HepG2 (cell line): ENCODE data around the gene CERS4. TPM values are rescaled to one million over a fixed set of nuclear protein-coding genes. Genes with fewer than 3 reads are reported as not detected.
A peak's percentile ranks its signal among the peaks of the same experiment; 100 is the strongest.

Source experiments
- ATAC-seq: fragments of 200-7000 bp; cut with Tn5 transposase; 3 replicates; pipeline ENCODE4 v1.9.1; 2020; ENCODE audit warnings: mild to moderate bottlenecking, moderate library complexity
- BruUV-seq: library from RNA; stranded (reverse); fragments of 400-500 nt; replicated peaks from 2 replicates; lab custom pipeline; 2021; lab: Mats Ljungman, UMichigan
- CTCF ChIA-PET: fragments of 300-600 bp; formaldehyde crosslinking; extraction: SDS; loops from one replicate; lab custom pipeline; 2021; ENCODE audit warnings: low total read pairs, inconsistent platforms, low intra/inter-chr PET ratio; lab: Yijun Ruan, JAX
- POLR2A ChIA-PET: fragments of 350-600 bp; sonication (Branson Sonifier 250); formaldehyde crosslinking; loops from one replicate; lab custom pipeline; 2020; ENCODE audit warnings: antibody characterized with exemption, inconsistent platforms; lab: Yijun Ruan, JAX
- DNase-seq: peaks from one replicate; pipeline ENCODE4 v3.0.0-alpha.2; 2015; ENCODE audit warnings: low spot score
- FAIRE-seq: peaks from 3 replicates; lab custom pipeline; 2011; peaks lifted over from hg19 to GRCh38; lab: Jason Lieb, UNC
- H2AFZ ChIP-seq: one replicate; pipeline ENCODE4 v1.6.1; 2011; ENCODE audit warnings: low read length, inconsistent platforms
- H3K27ac ChIP-seq: fragments of 300-600 bp; 3 replicates; pipeline ENCODE4 v1.8.0; 2011; ENCODE audit warnings: mixed run types, mild to moderate bottlenecking, mixed read lengths, low read length, inconsistent platforms; ENCODE audit not compliant: insufficient read depth; ENCODE audit errors: extremely low read length
- H3K27me3 ChIP-seq, 2 experiments: fragments of 200-600 bp in 1 of 2; 2 replicates in 1 of 2; 3 replicates in 1 of 2; pipeline versions ENCODE4 v1.6.0 to v1.8.0; 2011; ENCODE audit warnings: low read length in 2 of 2, mild to moderate bottlenecking in 2 of 2, moderate library complexity in 2 of 2, inconsistent platforms in 1 of 2; ENCODE audit not compliant: insufficient read depth in 2 of 2, control insufficient read depth in 1 of 2
- H3K36me3 ChIP-seq, 2 experiments: fragments of 200-600 bp in 1 of 2; replicated peaks in 1 of 2; 2 replicates in 1 of 2; 3 replicates in 1 of 2; pipeline versions ENCODE4 v1.5.1 to v1.8.0; 2011; ENCODE audit warnings: low read length in 2 of 2, inconsistent platforms in 1 of 2; ENCODE audit not compliant: insufficient read depth in 2 of 2, control insufficient read depth in 1 of 2
- H3K4me1 ChIP-seq: 2 replicates; pipeline ENCODE4 v1.5.1; 2012; ENCODE audit warnings: low read length, inconsistent platforms; ENCODE audit not compliant: insufficient read depth
- H3K4me2 ChIP-seq: 2 replicates; pipeline ENCODE4 v1.6.0; 2011; ENCODE audit warnings: low read depth, low read length, inconsistent platforms
- H3K4me3 ChIP-seq, 3 experiments: fragments of 200-600 bp in 1 of 3; sonication (generic), shearing (Covaris generic) in 1 of 3; replicated peaks in 1 of 3; 2 replicates each; pipeline ENCODE4 v1.5.1; 2011 to 2016; ENCODE audit warnings: low read length in 3 of 3, inconsistent platforms in 2 of 3, low read depth in 2 of 3, mild to moderate bottlenecking in 2 of 3, control low read depth in 1 of 3, mixed read lengths in 1 of 3; ENCODE audit not compliant: insufficient read depth in 1 of 3
- H3K79me2 ChIP-seq: one replicate; pipeline ENCODE4 v1.6.1; 2011; ENCODE audit warnings: low read length, inconsistent platforms; ENCODE audit not compliant: insufficient read depth
- H3K9ac ChIP-seq: 2 replicates; pipeline ENCODE4 v1.6.0; 2011; ENCODE audit warnings: mild to moderate bottlenecking, low read depth, low read length, inconsistent platforms; ENCODE audit not compliant: insufficient read depth
- H3K9me3 ChIP-seq: 2 replicates; pipeline ENCODE4 v1.5.1; 2012; ENCODE audit warnings: mild to moderate bottlenecking, low read length
- H4K20me1 ChIP-seq: 2 replicates; pipeline ENCODE4 v1.6.0; 2011; ENCODE audit warnings: inconsistent platforms, mild to moderate bottlenecking, low read length, moderate library complexity; ENCODE audit not compliant: insufficient read depth
- ATF7 ChIP-seq, 2 experiments: fragments of 450-650 bp in 1 of 2; sonication (generic) in 1 of 2; formaldehyde crosslinking in 1 of 2; IDR thresholded peaks; 2 replicates each; pipeline versions ENCODE4 v1.4.0 to v1.6.1; 2016 to 2020; ENCODE audit warnings: antibody characterized with exemption in 1 of 2, mild to moderate bottlenecking in 1 of 2, missing genetic modification reagents in 1 of 2
- GTF2F1 ChIP-seq: fragments of 150-350 bp; IDR thresholded peaks from 2 replicates; pipeline ENCODE4 v1.6.1; 2014; ENCODE audit warnings: low read length
- MIXL1 ChIP-seq: IDR thresholded peaks from 2 replicates; pipeline ENCODE4 v1.6.1; 2016
- MYC ChIP-seq: sonication (generic); formaldehyde crosslinking; IDR thresholded peaks from 2 replicates; pipeline ENCODE4 v1.9.0; 2021; ENCODE audit warnings: missing genetic modification reagents, borderline replicate concordance
- PITX1 ChIP-seq: sonication (generic); formaldehyde crosslinking; IDR thresholded peaks from 2 replicates; pipeline ENCODE4 v1.5.1; 2020; ENCODE audit warnings: mild to moderate bottlenecking, missing genetic modification reagents
- SSRP1 ChIP-seq: IDR thresholded peaks from 2 replicates; pipeline ENCODE4 v1.6.1; 2016; ENCODE audit warnings: control low read depth
- TP53 ChIP-seq: sonication (generic); formaldehyde crosslinking; conservative IDR thresholded peaks from 2 replicates; pipeline ENCODE4 v1.4.0; 2020; ENCODE audit warnings: missing genetic modification reagents
- ZBTB7A ChIP-seq: sonication (generic); formaldehyde crosslinking; IDR thresholded peaks from 2 replicates; pipeline ENCODE4 v1.8.0; 2022; ENCODE audit warnings: mild to moderate bottlenecking, missing genetic modification reagents
- ZBTB7B ChIP-seq: sonication (generic); formaldehyde crosslinking; IDR thresholded peaks from 2 replicates; pipeline ENCODE4 v1.4.0; 2020; ENCODE audit warnings: missing genetic modification reagents
- ZMYM2 ChIP-seq: sonication (generic); formaldehyde crosslinking; IDR thresholded peaks from 2 replicates; pipeline ENCODE4 v1.8.0; 2022; ENCODE audit warnings: mild to moderate bottlenecking, missing genetic modification reagents
- ZNF12 ChIP-seq: sonication (generic); formaldehyde crosslinking; IDR thresholded peaks from 2 replicates; pipeline ENCODE4 v1.5.0; 2020; ENCODE audit warnings: missing genetic modification reagents
- ZNF451 ChIP-seq: sonication (generic); formaldehyde crosslinking; IDR thresholded peaks from 2 replicates; pipeline ENCODE4 v1.5.0; 2020; ENCODE audit warnings: mild to moderate bottlenecking, missing genetic modification reagents
- ZNF558 ChIP-seq: sonication (generic); formaldehyde crosslinking; IDR thresholded peaks from 2 replicates; pipeline ENCODE4 v1.9.0; 2022; ENCODE audit warnings: mild to moderate bottlenecking, missing genetic modification reagents, borderline replicate concordance
- ZNF83 ChIP-seq: sonication (generic); formaldehyde crosslinking; IDR thresholded peaks from 2 replicates; pipeline ENCODE4 v1.4.0; 2020; ENCODE audit warnings: missing genetic modification reagents, mild to moderate bottlenecking, borderline replicate concordance
- WGBS: methylation state at CpG from one replicate; pipeline ENCODE4 v1.1.6; 2017; ENCODE audit warnings: low lambda C conversion rate; 5-methylcytosine and 5-hydroxymethylcytosine counted together
- in situ Hi-C: cut with HindIII; loops from 2 replicates; pipeline ENCODE4 v1.10.0; 2017; ENCODE audit warnings: low pct_unique_long_range_greater_than_20kb; ENCODE audit not compliant: extremely low pct_ligation_motif_present
- intact Hi-C: fragments of 100-400 bp; cut with micrococcal nuclease; formaldehyde crosslinking; loops from one replicate; pipeline ENCODE4 v1.10.0; 2022; ENCODE audit not compliant: unreplicated experiment
- polyA plus RNA-seq, 8 experiments: library from polyadenylated mRNA; depleted of rRNA in 3 of 8; stranded (reverse) in 7 of 8; unstranded in 1 of 8; fragments of >200 nt; fragmentation: Illumina TruSeq in 4 of 8; extraction: Trizol in 4 of 8; gene quantifications; 2 replicates each; pipeline versions ENCODE4 v1.2.1 to v1.2.3, GENCODE V29; 2011 to 2016; ENCODE audit warnings: low read depth in 4 of 8, missing spikeins in 1 of 8, mixed read lengths in 1 of 8; ENCODE audit not compliant: insufficient read depth in 1 of 8
- total RNA-seq, 5 experiments: library from RNA; depleted of rRNA; stranded (reverse); fragments of >200 nt; fragmentation: Illumina TruSeq; extraction: Trizol; gene quantifications; 2 replicates each; pipeline ENCODE4 v1.2.3, GENCODE V29; 2016; ENCODE audit warnings: low read depth in 1 of 5
- TF ChIP-seq, protein P1 (sequence below): IDR thresholded peaks from 2 replicates; pipeline ENCODE4 v1.6.1; 2016; ENCODE audit warnings: mild to moderate bottlenecking, missing biosample characterization, missing genetic modification reagents
- TF ChIP-seq, protein P2 (sequence below): IDR thresholded peaks from 2 replicates; pipeline ENCODE4 v1.6.1; 2016
- TF ChIP-seq, protein P3 (sequence below): sonication (generic); formaldehyde crosslinking; IDR thresholded peaks from 2 replicates; pipeline ENCODE4 v1.5.0; 2020; ENCODE audit warnings: mild to moderate bottlenecking, missing genetic modification reagents
- TF ChIP-seq, protein P4 (sequence below): sonication (generic); formaldehyde crosslinking; IDR thresholded peaks from 2 replicates; pipeline ENCODE4 v1.5.1; 2020; ENCODE audit warnings: missing genetic modification reagents, mild to moderate bottlenecking, borderline replicate concordance

Gene CERS4
- total and polyA plus RNA-seq, 2 of the 13 experiments (the other 11 are each of a cell fraction or from before 2014, with no cell fraction given): 74.7 to 83.5 TPM

DNA sequence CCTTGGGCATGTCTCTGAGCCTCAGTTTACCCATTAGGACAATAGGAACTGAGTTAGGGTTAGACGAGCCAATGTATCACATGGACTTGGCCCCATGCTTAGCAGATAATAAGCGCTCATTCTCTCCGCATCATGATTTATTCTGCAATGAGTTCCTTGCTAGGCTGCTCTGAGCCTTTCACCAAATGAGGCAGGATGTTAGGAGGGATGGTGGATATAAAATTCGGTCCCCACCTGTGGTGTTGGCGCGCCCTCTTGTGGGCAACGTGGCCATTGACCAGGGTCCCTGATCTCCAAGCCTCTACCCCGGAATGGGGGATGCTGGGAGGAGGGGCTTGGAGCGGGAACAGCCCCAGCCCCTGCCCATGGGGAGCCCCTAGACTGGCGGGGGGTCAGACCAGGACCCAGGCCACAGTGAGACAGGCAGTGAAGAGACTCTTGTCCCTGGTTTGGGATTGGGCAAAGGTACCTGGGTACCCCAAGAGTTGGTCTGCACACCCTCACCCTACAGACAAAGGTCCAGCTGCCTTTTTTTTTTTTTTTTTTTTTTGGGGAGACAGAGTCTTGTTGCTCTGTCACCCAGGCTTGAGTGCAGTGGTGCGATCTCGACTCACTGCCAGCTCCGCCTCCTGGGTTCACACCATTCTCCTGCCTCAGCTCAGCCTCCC is 43.9 kb downstream of the CERS4 start (continued):
- TF ChIP-seq PITX1 (CRISPR knock-in tag) (peak; percentile 27; the same call in 1 of the 2 replicates), ZNF12 (CRISPR knock-in tag) (no peak), GTF2F1 (no peak), MIXL1 (CRISPR knock-in tag) (0 out of 2 replicates have a peak, but pooled peaks have one; percentile 58), ZBTB7A (CRISPR knock-in tag) (peak; percentile 66; the same call in 1 of the 2 replicates), ZNF558 (CRISPR knock-in tag) (no peak), ZMYM2 (CRISPR knock-in tag) (0 out of 2 replicates have a peak, but pooled peaks have one; percentile 27), ZBTB7B (CRISPR knock-in tag) (0 out of 2 replicates have a peak, but pooled peaks have one; percentile 21), ZNF451 (CRISPR knock-in tag) (peak; percentile 71; the same call in 1 of the 2 replicates), SSRP1 (CRISPR knock-in tag) (0 out of 2 replicates have a peak, but pooled peaks have one; percentile 42), TP53 (CRISPR knock-in tag) (no peak)
- TF ChIP-seq, protein P1, sequence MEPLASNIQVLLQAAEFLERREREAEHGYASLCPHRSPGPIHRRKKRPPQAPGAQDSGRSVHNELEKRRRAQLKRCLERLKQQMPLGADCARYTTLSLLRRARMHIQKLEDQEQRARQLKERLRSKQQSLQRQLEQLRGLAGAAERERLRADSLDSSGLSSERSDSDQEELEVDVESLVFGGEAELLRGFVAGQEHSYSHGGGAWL: no peak
- TF ChIP-seq, protein P2, sequence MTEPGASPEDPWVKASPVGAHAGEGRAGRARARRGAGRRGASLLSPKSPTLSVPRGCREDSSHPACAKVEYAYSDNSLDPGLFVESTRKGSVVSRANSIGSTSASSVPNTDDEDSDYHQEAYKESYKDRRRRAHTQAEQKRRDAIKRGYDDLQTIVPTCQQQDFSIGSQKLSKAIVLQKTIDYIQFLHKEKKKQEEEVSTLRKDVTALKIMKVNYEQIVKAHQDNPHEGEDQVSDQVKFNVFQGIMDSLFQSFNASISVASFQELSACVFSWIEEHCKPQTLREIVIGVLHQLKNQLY: no peak

DNA sequence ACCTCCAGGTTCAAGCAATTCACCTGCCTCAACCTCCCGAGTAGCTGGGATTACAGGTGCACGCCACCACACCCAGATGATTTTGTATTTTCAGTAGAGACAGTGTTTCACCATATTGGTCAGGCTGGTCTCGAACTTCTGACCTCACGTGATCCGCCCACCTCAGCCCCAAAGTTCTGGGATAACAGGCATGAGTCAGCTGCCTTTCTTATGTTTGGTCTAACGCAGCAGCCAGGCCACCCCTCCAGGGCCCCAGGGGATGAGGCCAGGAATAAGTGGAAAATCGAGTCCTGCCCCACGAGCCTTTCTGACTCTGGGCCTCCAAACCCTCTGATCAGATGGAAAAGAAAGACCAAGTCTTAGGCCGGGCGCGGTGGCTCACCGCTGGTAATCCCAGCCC is 44.5 kb downstream of the CERS4 start:
- in situ Hi-C loops: loop anchor here (5.0 to 25.0 kb wide), 2 partner anchors 96 to 241 kb away; partner anchors contain the start of gene ELAVL1
- Histone ChIP-seq H3K27ac (no peak overlapping the region), H4K20me1 (no peaks in the 10 kb centered on the region; the same call in 1 of the 2 replicates), H3K4me2 (no peak overlapping the region), H3K27me3 (no peaks in the 10 kb centered on the region; a peak in 1 of 5 replicates), H3K4me3 (no peak overlapping the region), H2AFZ (no peak overlapping the region), H3K9me3 (no peaks in the 10 kb centered on the region), H3K79me2 (no peaks in the 10 kb centered on the region), H3K9ac (no peak overlapping the region), H3K36me3 (peaks cover 24 to 50% of the 10 kb centered on the region in 2 experiments), H3K4me1 (peaks cover 35% of the 10 kb centered on the region)
- WGBS: 86% methylated on average over 12 of the region's 12 CpGs
- CTCF ChIA-PET: interaction anchor here (1.0 to 2.2 kb wide), 2 partner anchors 95 to 235 kb away, joined by 4 to 45 read pairs; no protein-coding TSS in a partner anchor
- ATAC-seq (no peak), DNase-seq (no peak), FAIRE-seq (no peak)
- intact Hi-C loops: loop anchor here (1.0 kb wide), 1 partner anchor 95 kb away; no protein-coding TSS in a partner anchor
- no TSS peak for BruUV-seq
- POLR2A ChIA-PET: interaction anchor here (1.3 kb wide), 1 partner anchor 44 kb away, joined by 4 read pairs; no protein-coding TSS in a partner anchor
- TF ChIP-seq MYC (CRISPR knock-in tag) (no peak), ZNF83 (no peak), ATF7 (IDR thresholded peaks at IDR 0.05) (no peak), ATF7 (CRISPR knock-in tag; IDR thresholded peaks at IDR 0.05) (no peak)
- TF ChIP-seq, protein P3, sequence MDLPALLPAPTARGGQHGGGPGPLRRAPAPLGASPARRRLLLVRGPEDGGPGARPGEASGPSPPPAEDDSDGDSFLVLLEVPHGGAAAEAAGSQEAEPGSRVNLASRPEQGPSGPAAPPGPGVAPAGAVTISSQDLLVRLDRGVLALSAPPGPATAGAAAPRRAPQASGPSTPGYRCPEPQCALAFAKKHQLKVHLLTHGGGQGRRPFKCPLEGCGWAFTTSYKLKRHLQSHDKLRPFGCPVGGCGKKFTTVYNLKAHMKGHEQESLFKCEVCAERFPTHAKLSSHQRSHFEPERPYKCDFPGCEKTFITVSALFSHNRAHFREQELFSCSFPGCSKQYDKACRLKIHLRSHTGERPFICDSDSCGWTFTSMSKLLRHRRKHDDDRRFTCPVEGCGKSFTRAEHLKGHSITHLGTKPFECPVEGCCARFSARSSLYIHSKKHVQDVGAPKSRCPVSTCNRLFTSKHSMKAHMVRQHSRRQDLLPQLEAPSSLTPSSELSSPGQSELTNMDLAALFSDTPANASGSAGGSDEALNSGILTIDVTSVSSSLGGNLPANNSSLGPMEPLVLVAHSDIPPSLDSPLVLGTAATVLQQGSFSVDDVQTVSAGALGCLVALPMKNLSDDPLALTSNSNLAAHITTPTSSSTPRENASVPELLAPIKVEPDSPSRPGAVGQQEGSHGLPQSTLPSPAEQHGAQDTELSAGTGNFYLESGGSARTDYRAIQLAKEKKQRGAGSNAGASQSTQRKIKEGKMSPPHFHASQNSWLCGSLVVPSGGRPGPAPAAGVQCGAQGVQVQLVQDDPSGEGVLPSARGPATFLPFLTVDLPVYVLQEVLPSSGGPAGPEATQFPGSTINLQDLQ: no peak
- TF ChIP-seq, protein P4, sequence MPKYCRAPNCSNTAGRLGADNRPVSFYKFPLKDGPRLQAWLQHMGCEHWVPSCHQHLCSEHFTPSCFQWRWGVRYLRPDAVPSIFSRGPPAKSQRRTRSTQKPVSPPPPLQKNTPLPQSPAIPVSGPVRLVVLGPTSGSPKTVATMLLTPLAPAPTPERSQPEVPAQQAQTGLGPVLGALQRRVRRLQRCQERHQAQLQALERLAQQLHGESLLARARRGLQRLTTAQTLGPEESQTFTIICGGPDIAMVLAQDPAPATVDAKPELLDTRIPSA (CRISPR knock-in tag): no peak
